ENCODE measurements around the gene SYT1.

Gene SYT1

DNA sequence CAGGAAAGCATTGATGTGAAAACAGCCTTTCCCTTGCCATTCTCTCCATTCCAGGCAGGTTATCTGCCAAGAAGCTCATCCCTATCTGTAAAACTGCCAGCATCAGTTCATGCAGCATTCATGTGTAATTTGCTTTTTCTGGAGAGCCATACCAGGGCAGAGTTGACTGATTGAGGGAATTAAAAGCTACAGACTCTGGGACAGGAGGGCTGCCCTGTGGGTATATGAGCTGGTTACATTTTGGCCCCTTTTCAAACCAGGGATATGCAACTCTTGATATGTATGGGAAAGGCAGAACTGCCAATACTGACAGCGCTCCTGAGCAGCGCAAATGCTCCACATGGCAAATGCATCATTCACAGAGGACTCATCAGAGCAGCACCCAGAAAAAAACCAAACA is 53.7 kb downstream of the SYT1 start (continued):
- TF ChIP-seq ZBTB26 (tag by site-specific recombination; optimal IDR thresholded peaks at IDR 0.05) = no peak
- no peak for TF ChIP-seq ZBTB1 (tag by site-specific recombination; IDR thresholded peaks at IDR 0.05)
- TF ChIP-seq ZNF292 (tag by site-specific recombination; IDR thresholded peaks at IDR 0.05; ENCODE audit: borderline replicate concordance, low read depth) = no peak
- no peak for TF ChIP-seq ZNF645 (tag by site-specific recombination; IDR thresholded peaks at IDR 0.05)
- TF ChIP-seq ZNF391 (tag by site-specific recombination; IDR thresholded peaks at IDR 0.05; ENCODE audit: borderline replicate concordance, low read depth) = no peak
- no peak for TF ChIP-seq ZNF221 (tag by site-specific recombination; IDR thresholded peaks at IDR 0.05; ENCODE audit: borderline replicate concordance)
- no peak for TF ChIP-seq ZNF660 (tag by site-specific recombination; IDR thresholded peaks at IDR 0.05)
- TF ChIP-seq MEIS1 (CRISPR knock-in tag; IDR thresholded peaks at IDR 0.05; ENCODE audit: borderline replicate concordance) = no peak

DNA sequence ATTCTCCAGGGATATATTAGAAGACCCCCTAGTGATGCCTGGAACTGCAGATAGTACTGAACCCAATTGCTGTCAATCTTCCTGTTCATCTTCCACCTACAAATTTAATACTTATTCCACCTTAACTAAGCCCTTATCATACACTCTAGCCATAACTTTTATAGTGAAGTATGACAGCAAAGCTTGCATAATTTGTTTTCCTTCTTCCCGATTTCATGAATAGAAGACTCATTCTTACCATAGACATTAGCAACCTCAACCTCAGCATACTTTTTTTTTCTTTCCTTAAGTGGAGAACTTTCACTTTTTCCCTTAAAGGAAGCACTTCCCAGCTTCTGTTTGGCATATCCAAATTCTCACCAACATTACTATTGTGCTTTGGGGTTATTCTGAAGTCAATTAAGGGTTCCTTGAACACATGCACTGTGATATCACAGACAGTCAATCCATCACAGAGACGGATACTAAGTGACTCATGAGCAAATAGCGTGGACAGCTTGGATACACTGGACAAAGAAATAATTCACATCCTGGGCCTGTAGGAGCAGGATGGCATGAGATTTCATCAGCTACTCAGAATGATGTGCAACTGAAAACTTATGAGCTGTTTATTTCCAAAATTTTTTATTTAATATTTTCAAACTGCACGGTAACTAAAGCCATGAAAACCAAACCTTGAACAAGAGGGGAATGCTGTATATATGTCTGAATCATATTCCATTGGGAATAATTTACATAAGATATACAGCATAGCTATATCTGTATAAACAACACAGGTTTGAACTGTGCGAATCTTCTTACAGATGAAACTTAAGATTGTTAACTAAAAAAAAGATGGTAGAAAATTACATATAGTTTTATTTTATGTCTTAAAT is 63.9 kb downstream of the SYT1 start:
- no peak overlapping the region for H3K27ac ChIP-seq (ENCODE audit: extremely low read depth, low read depth, low read length)
- H3K36me3 ChIP-seq (ENCODE audit: control insufficient read depth in 2 of 2, insufficient read depth in 1 of 2, low read length in 2 of 2) = no peaks in the 10 kb centered on the region
- H3K4me3 ChIP-seq (ENCODE audit: low read depth, low read length) = no peak overlapping the region
- TF ChIP-seq ZNF837 (tag by site-specific recombination; IDR thresholded peaks at IDR 0.05) (no peak), ZNF114 (tag by site-specific recombination; IDR thresholded peaks at IDR 0.05) (no peak), PBX3 (CRISPR knock-in tag; IDR thresholded peaks at IDR 0.05) (no peak), ZNF239 (tag by site-specific recombination; IDR thresholded peaks at IDR 0.05) (no peak), ZBTB20 (tag by site-specific recombination; IDR thresholded peaks at IDR 0.05) (no peak), ZNF776 (tag by site-specific recombination; IDR thresholded peaks at IDR 0.05; ENCODE audit: borderline replicate concordance) (no peak), ZNF610 (tag by site-specific recombination; IDR thresholded peaks at IDR 0.05; ENCODE audit: borderline replicate concordance) (no peak), ZNF248 (tag by site-specific recombination; IDR thresholded peaks at IDR 0.05) (no peak), SETDB1 (IDR thresholded peaks at IDR 0.05; ENCODE audit: insufficient read length, low read length) (no peak), ZNF274 (IDR thresholded peaks at IDR 0.05; ENCODE audit: low read length) (no peak), ZNF274 (tag by site-specific recombination; IDR thresholded peaks at IDR 0.05; ENCODE audit: borderline replicate concordance) (no peak), ZBTB11 (tag by site-specific recombination; conservative IDR thresholded peaks at IDR 0.05; ENCODE audit: low read depth) (no peak), ZNF280D (tag by site-specific recombination; IDR thresholded peaks at IDR 0.05) (no peak)
- TF ChIP-seq, protein P1, sequence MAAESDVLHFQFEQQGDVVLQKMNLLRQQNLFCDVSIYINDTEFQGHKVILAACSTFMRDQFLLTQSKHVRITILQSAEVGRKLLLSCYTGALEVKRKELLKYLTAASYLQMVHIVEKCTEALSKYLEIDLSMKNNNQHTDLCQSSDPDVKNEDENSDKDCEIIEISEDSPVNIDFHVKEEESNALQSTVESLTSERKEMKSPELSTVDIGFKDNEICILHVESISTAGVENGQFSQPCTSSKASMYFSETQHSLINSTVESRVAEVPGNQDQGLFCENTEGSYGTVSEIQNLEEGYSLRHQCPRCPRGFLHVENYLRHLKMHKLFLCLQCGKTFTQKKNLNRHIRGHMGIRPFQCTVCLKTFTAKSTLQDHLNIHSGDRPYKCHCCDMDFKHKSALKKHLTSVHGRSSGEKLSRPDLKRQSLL (tag by site-specific recombination; IDR thresholded peaks at IDR 0.05) = no peak
- TF ChIP-seq, protein P2, sequence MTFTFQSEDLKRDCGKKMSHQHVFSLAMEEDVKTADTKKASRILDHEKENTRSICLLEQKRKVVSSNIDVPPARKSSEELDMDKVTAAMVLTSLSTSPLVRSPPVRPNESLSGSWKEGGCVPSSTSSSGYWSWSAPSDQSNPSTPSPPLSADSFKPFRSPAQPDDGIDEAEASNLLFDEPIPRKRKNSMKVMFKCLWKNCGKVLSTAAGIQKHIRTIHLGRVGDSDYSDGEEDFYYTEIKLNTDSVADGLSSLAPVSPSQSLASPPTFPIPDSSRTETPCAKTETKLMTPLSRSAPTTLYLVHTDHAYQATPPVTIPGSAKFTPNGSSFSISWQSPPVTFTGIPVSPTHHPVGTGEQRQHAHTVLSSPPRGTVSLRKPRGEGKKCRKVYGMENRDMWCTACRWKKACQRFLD (tag by site-specific recombination; IDR thresholded peaks at IDR 0.05) = no peak
- ChIA-PET CTCF (no interaction called here), POLR2A (no interaction called here)
- no peaks in the 10 kb centered on the region for H3K9me3 ChIP-seq (ENCODE audit: control insufficient read depth, insufficient read depth, low read depth, low read length)
- H3K4me1 ChIP-seq (ENCODE audit: control insufficient read depth, insufficient read depth, low read length) = no peaks in the 10 kb centered on the region

Data from HEK293 (cell line).